Coronary artery (tissue), 2 donors: ENCODE measurements around the gene ANKRD13A.
A peak's percentile ranks its signal among the peaks of the same experiment; 100 is the strongest.
"Not testable (repeated sequence)": the region's sequence is repeated elsewhere in the genome, so short reads cannot be mapped to it uniquely, and the experiment has no call there.

Experiments used
- DNase-seq: peaks from one replicate; pipeline ENCODE4 v3.0.0-alpha.2; 2017; ENCODE audit warnings: low spot score
- H3K27ac ChIP-seq, 2 donors: fragments of 200-600 bp; sonication (generic); one replicate each; pipeline ENCODE4 v1.5.1; 2016 to 2019
- H3K4me3 ChIP-seq: fragments of 200-600 bp; sonication (generic); 2 replicates; pipeline ENCODE4 v1.5.1; 2016; ENCODE audit warnings: mild to moderate bottlenecking, moderate library complexity
- CTCF ChIP-seq: fragments of 200-600 bp; sonication (generic); IDR thresholded peaks from one replicate; pipeline ENCODE4 v1.5.1; 2019; ENCODE audit warnings: antibody characterized with exemption

Gene ANKRD13A

GRCh38 chr12:110059651-110060000 is 60.4 kb downstream of the ANKRD13A start:
- H3K27ac ChIP-seq, result no peak overlapping the region
- no peak for TF ChIP-seq CTCF
- H3K4me3 ChIP-seq, result no peak overlapping the region
- no peak for DNase-seq

GRCh38 chr12:110062241-110062640 is 63.0 kb downstream of the ANKRD13A start:
- TF ChIP-seq CTCF, result no peak

GRCh38 chr12:110065540-110065939 is 66.3 kb downstream of the ANKRD13A start:
- no peak for DNase-seq
- no peak for TF ChIP-seq CTCF
- Histone ChIP-seq H3K27ac (no peak overlapping the region), H3K4me3 (no peak overlapping the region)

More at GRCh38 chr12:110062241-110062640, 63.0 kb downstream of the ANKRD13A start:
- Histone ChIP-seq H3K27ac (no peak overlapping the region), H3K4me3 (no peak overlapping the region)
- no peak for DNase-seq

GRCh38 chr12:110067531-110067930 is 68.3 kb downstream of the ANKRD13A start:
- Histone ChIP-seq H3K4me3 (no peak overlapping the region), H3K27ac (no peak overlapping the region)
- TF ChIP-seq CTCF, result no peak
- DNase-seq, result no peak

- DNase-seq, H3K27ac ChIP-seq, H3K4me3 ChIP-seq: not testable (repeated sequence)
Observed at GRCh38 chr12:110068115-110068514, 68.9 kb downstream of the ANKRD13A start.

- no peak for DNase-seq
- Histone ChIP-seq H3K27ac (no peak overlapping the region), H3K4me3 (no peak overlapping the region)
- no peak for TF ChIP-seq CTCF
Observed at GRCh38 chr12:110068654-110069053, 69.4 kb downstream of the ANKRD13A start.

- H3K4me3 ChIP-seq, result no peak overlapping the region
- H3K27ac ChIP-seq, result no peak overlapping the region
- no peak for TF ChIP-seq CTCF
- no peak for DNase-seq
Observed at GRCh38 chr12:110071504-110071903, 72.3 kb downstream of the ANKRD13A start.

- Histone ChIP-seq H3K27ac (no peak overlapping the region), H3K4me3 (no peak overlapping the region)
- TF ChIP-seq CTCF, result no peak
- no peak for DNase-seq
Observed at GRCh38 chr12:110071967-110072366, 72.7 kb downstream of the ANKRD13A start.

GRCh38 chr12:110072636-110073035 is 73.4 kb downstream of the ANKRD13A start:
- peak overlapping the region; percentile 68 for H3K4me3 ChIP-seq
- H3K27ac ChIP-seq, DNase-seq: not testable (repeated sequence)
